ENCODE measurements around the gene ATF3.

ATF3 gene

DNA sequence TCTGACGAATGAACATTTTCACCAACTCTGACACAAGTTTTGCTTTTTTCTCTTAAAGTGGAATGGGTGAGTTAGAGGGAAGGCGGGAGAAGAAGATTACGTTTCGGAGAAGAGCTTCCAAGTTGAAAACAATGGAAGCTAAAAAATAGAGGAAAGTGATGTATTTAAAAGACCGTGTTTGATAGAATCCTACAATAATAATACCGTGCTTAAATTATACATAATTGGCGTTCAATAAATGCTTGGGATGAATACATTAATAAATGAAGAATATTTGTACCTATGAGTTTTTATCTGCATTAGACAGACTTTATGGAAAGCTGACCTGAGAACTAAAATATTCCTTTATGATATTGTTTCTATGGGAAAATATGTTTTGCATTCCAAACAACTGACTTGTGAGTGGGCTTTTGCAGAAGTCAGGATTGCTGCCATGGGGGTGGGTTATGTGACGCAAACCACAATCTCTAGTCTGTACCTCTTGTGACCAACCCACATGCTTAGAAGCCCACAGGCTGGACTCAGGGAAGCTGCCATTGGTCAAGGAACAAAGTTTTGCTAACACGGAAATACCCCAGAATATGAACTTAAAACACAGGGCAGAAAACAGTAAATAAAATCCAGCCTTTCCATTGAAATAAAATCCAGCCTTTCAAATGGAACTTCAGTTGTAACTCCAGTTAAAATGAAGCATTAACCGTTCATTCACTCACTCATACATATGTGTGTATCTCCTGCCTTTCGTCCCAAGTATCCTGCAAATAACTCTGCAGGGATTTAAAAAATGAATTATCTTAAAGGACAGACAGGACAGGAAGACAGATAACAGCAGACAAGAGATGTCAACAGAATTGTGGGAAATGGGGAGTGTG lies 21.3 kb upstream of the ATF3 start:
- Histone ChIP-seq H3K27ac (ENCODE audit: low read depth, low read length) (no peak overlapping the region), H3K4me3 (ENCODE audit: low read depth, low read length) (no peak overlapping the region), H3K27me3 (ENCODE audit: control insufficient read depth, insufficient read depth, low read length) (no peaks in the 10 kb centered on the region), H3K36me3 (ENCODE audit: control insufficient read depth, insufficient read depth, low read length) (no peaks in the 10 kb centered on the region), H3K4me1 (ENCODE audit: control insufficient read depth, insufficient read depth, low read length) (peaks cover 12% of the 10 kb centered on the region), H3K9ac (ENCODE audit: low read length) (no peak overlapping the region), H3K9me3 (ENCODE audit: control insufficient read depth, insufficient read depth, low read depth, low read length) (no peaks in the 10 kb centered on the region)

DNA sequence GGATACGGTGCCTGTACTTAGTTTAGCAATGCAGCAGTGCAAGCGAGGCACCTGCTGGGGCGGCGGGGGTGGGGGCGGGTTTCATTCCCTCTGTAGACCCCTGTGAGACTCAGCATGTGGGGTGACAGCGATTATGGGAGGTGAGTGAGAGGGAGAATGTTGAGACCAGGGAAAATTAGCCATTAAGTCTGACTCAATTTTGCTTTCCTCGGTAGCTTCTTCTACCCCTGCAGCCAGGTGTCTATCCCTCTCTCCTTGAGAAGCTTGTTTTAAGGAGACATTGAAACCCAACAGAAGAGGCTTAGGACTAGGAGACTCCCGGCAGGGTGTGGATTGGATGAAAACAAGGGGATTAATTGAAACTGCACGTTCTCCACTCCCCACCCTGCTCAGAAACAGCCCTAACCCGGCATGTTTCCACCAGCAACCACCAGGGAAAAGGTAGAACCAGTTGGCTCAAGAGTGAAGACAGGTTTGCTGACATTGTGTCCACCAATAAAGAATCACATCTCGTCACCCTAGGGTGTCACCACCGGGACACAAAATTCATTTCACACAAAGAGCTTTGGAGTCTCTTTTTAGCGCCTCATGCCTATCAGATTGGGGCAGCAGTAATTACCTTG lies 20.6 kb upstream of the ATF3 start:
- no peaks in the 10 kb centered on the region for H3K27me3 ChIP-seq (ENCODE audit: control insufficient read depth, insufficient read depth, low read length)
- H3K9me3 ChIP-seq (ENCODE audit: control insufficient read depth, insufficient read depth, low read depth, low read length), result no peaks in the 10 kb centered on the region
- no peak overlapping the region for H3K27ac ChIP-seq (ENCODE audit: low read depth, low read length)
- peaks cover 12% of the 10 kb centered on the region for H3K4me1 ChIP-seq (ENCODE audit: control insufficient read depth, insufficient read depth, low read length)
- H3K9ac ChIP-seq (ENCODE audit: low read length), result no peak overlapping the region
- H3K4me3 ChIP-seq (ENCODE audit: low read depth, low read length), result no peak overlapping the region
- no peaks in the 10 kb centered on the region for H3K36me3 ChIP-seq (ENCODE audit: control insufficient read depth, insufficient read depth, low read length)

DNA sequence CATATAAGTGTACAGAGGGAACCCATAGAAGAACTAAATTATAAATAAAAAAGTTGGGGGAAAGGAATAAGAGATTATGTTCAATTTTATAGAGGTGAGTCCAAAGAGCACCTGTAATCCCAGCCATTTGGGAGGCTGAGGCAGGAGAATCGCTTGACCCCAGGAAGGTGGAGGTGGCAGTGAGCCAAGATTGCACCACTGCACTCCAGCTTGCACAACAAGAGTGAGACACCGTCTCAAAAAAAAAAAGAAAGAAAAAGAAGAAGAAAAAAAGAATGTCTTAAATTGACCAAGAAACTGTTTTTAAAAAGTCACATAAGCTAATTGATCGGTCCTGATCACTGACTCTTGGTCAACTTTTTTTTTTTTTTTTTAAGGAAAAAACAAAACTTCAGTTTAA lies 19.1 kb upstream of the ATF3 start:
- Histone ChIP-seq H3K4me1 (ENCODE audit: control insufficient read depth, insufficient read depth, low read length) (peaks cover 10% of the 10 kb centered on the region), H3K27me3 (ENCODE audit: control insufficient read depth, insufficient read depth, low read length) (no peaks in the 10 kb centered on the region), H3K36me3 (ENCODE audit: control insufficient read depth, insufficient read depth, low read length) (no peaks in the 10 kb centered on the region), H3K4me3 (ENCODE audit: low read depth, low read length) (no peak overlapping the region), H3K9me3 (ENCODE audit: control insufficient read depth, insufficient read depth, low read depth, low read length) (no peaks in the 10 kb centered on the region), H3K27ac (ENCODE audit: low read depth, low read length) (no peak overlapping the region), H3K9ac (ENCODE audit: low read length) (no peak overlapping the region)

DNA sequence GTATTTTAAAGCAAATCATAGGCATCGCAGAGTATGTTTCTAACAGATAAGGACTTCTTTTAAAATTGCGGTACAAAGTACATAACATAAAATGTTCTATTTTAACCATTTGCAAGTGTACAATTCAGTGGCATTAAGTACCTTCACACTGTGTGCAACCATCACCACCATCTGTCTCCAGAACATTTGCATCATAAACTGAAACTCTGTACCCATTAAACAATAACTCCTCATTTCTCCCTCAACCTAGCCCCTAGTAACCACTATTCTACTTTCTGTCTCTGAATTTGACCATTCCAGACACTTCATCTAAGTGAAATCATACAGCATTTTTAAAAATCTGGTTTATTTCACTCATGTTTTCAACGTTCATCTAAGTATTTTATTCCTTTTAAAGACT lies 16.6 kb upstream of the ATF3 start:
- Histone ChIP-seq H3K27ac (ENCODE audit: low read depth, low read length) (no peak overlapping the region), H3K4me1 (ENCODE audit: control insufficient read depth, insufficient read depth, low read length) (peaks cover 28% of the 10 kb centered on the region), H3K9me3 (ENCODE audit: control insufficient read depth, insufficient read depth, low read depth, low read length) (no peaks in the 10 kb centered on the region), H3K4me3 (ENCODE audit: low read depth, low read length) (no peak overlapping the region), H3K36me3 (ENCODE audit: control insufficient read depth, insufficient read depth, low read length) (no peaks in the 10 kb centered on the region), H3K9ac (ENCODE audit: low read length) (no peak overlapping the region), H3K27me3 (ENCODE audit: control insufficient read depth, insufficient read depth, low read length) (no peaks in the 10 kb centered on the region)

DNA sequence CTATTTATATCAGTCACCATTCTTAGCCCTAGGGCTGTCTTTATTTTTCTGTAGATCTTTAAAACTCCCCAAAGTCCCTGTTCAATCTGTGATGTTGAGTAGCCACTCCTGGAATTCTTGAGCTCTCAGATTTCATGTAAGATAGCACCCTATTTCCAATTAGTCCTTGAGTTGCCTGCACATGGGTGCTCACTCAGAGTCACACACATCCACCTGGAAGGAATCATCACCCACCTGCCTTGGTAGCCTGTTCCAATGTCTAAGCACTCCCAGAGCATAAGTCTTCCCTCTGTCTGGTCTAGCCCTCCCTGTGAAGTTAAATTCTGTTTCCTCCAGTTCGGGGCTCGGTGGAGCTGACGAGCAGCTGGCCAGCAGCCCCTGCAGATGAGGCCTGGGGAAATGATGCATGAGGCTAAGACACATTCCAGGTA lies 14.7 kb upstream of the ATF3 start:
- H3K36me3 ChIP-seq (ENCODE audit: control insufficient read depth, insufficient read depth, low read length), result no peaks in the 10 kb centered on the region
- H3K27ac ChIP-seq (ENCODE audit: low read depth, low read length), result no peak overlapping the region
- no peaks in the 10 kb centered on the region for H3K27me3 ChIP-seq (ENCODE audit: control insufficient read depth, insufficient read depth, low read length)
- H3K4me1 ChIP-seq (ENCODE audit: control insufficient read depth, insufficient read depth, low read length), result peaks cover 20% of the 10 kb centered on the region
- no peak overlapping the region for H3K4me3 ChIP-seq (ENCODE audit: low read depth, low read length)
- H3K9ac ChIP-seq (ENCODE audit: low read length), result no peak overlapping the region
- no peaks in the 10 kb centered on the region for H3K9me3 ChIP-seq (ENCODE audit: control insufficient read depth, insufficient read depth, low read depth, low read length)

DNA sequence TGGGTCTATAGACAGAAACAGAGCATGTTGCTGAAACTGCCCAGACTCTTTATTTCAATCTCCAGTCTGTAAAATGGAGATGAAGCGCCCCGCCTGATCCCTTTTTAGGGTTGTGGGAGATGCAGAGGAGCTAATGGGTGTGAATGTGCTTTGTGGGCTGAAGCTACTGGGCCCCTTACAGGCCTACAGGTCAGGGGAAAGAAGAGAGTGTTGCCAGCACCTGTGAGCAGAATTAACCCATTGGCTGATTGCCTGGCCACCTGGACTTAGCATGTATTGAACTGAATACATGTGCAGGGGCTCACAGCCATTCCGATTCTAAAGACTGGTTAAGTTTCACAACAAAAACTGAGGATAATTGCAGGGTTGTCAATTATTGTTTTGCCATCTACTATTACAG lies 13.9 kb upstream of the ATF3 start:
- Histone ChIP-seq H3K9me3 (ENCODE audit: control insufficient read depth, insufficient read depth, low read depth, low read length) (no peaks in the 10 kb centered on the region), H3K27ac (ENCODE audit: low read depth, low read length) (no peak overlapping the region), H3K4me3 (ENCODE audit: low read depth, low read length) (no peak overlapping the region), H3K4me1 (ENCODE audit: control insufficient read depth, insufficient read depth, low read length) (peaks cover 20% of the 10 kb centered on the region), H3K27me3 (ENCODE audit: control insufficient read depth, insufficient read depth, low read length) (no peaks in the 10 kb centered on the region), H3K36me3 (ENCODE audit: control insufficient read depth, insufficient read depth, low read length) (no peaks in the 10 kb centered on the region), H3K9ac (ENCODE audit: low read length) (no peak overlapping the region)

DNA sequence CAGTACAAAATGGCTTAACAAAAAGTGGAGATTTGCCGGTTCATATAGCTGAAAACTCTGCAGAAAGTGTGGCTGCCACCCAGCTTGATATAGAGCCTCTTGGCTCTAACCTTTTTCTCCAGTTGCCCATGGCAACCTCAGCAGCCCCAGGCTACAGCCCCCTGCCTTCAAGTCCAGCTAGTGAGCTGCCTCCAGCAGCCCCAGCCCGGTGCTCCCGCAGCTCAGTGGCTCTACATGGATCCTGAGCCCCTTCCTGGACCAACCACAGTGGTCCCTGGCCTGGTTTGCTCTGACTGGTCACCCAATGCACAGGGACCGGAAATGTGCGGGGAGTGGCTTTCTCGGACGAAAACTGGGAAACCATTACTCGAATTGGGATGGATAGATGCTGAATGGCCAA lies 13.3 kb upstream of the ATF3 start:
- Histone ChIP-seq H3K9me3 (ENCODE audit: control insufficient read depth, insufficient read depth, low read depth, low read length) (no peaks in the 10 kb centered on the region), H3K4me3 (ENCODE audit: low read depth, low read length) (no peak overlapping the region), H3K9ac (ENCODE audit: low read length) (no peak overlapping the region), H3K27ac (ENCODE audit: low read depth, low read length) (no peak overlapping the region), H3K4me1 (ENCODE audit: control insufficient read depth, insufficient read depth, low read length) (peaks cover 20% of the 10 kb centered on the region), H3K36me3 (ENCODE audit: control insufficient read depth, insufficient read depth, low read length) (no peaks in the 10 kb centered on the region), H3K27me3 (ENCODE audit: control insufficient read depth, insufficient read depth, low read length) (no peaks in the 10 kb centered on the region)

DNA sequence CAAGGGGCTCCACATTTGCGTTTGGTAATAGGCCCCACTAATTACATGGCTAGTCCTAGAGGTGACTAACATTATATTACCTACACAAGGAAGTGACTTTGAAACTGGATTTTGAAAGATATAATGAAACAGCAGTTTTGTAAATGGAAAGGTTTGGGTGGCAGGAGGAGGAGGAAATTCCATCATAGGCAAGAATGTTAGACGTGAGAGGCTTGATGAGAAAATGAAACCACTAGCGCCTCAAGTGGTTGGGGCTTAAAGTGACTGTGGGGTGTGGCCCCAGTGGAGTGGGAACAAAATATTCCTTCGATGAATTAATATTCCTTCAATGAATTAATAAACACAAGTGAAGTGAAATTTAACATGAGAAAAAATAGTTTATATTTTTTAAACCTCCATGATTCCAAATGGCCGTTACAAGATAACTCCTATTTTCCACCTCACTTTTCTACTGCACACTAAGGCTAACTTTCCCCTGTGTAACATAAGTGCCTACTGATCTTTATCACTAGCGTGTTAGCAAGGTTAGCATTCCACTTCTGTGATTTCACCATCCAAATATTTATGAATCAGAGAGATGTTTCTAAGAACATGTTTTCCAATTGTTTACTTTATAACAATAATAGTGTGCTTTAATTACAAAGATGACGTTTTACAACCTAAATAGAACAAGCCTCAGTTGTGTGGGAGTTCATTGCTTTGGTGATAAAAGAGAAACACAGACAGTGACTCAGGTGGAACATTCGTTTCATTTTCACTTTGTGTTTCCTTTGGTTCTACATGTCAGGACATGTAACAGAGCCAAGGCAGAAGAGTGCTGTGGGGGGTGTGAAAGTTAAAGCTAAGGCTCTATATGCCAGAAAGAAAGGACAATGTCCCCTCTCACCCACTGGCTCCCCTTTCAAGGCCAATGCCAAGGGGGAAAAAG lies 12.5 kb upstream of the ATF3 start:
- Histone ChIP-seq H3K36me3 (ENCODE audit: control insufficient read depth, insufficient read depth, low read length) (no peaks in the 10 kb centered on the region), H3K4me3 (ENCODE audit: low read depth, low read length) (no peak overlapping the region), H3K27ac (ENCODE audit: low read depth, low read length) (no peak overlapping the region), H3K9me3 (ENCODE audit: control insufficient read depth, insufficient read depth, low read depth, low read length) (no peaks in the 10 kb centered on the region), H3K9ac (ENCODE audit: low read length) (no peak overlapping the region), H3K27me3 (ENCODE audit: control insufficient read depth, insufficient read depth, low read length) (no peaks in the 10 kb centered on the region), H3K4me1 (ENCODE audit: control insufficient read depth, insufficient read depth, low read length) (peaks cover 20% of the 10 kb centered on the region)

DNA sequence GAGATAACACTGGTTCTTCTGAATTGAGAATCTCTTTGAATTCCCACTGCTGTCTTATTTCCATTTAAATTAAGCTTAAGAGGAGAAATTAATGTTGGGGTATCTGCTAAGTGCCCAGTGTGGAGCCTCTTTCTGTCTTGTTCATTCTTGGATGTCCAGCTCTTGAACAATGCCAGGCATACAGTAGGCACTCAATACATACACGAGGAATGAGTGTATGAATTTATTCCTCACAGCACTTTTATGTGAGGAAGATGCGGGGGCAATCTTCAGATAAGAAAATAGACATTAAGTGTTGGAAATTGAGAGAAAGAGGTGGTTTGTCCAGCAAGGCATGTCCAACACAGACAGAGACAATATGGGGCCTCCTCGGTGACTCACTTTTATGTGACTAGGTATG lies 11.8 kb upstream of the ATF3 start:
- peaks cover 20% of the 10 kb centered on the region for H3K4me1 ChIP-seq (ENCODE audit: control insufficient read depth, insufficient read depth, low read length)
- no peaks in the 10 kb centered on the region for H3K9me3 ChIP-seq (ENCODE audit: control insufficient read depth, insufficient read depth, low read depth, low read length)
- no peak overlapping the region for H3K27ac ChIP-seq (ENCODE audit: low read depth, low read length)
- 0 out of 2 replicates have a peak, but pooled peaks cover 6% of the 10 kb centered on the region for H3K27me3 ChIP-seq (ENCODE audit: control insufficient read depth, insufficient read depth, low read length)
- no peak overlapping the region for H3K9ac ChIP-seq (ENCODE audit: low read length)
- H3K4me3 ChIP-seq (ENCODE audit: low read depth, low read length), result no peak overlapping the region
- H3K36me3 ChIP-seq (ENCODE audit: control insufficient read depth, insufficient read depth, low read length), result no peaks in the 10 kb centered on the region

DNA sequence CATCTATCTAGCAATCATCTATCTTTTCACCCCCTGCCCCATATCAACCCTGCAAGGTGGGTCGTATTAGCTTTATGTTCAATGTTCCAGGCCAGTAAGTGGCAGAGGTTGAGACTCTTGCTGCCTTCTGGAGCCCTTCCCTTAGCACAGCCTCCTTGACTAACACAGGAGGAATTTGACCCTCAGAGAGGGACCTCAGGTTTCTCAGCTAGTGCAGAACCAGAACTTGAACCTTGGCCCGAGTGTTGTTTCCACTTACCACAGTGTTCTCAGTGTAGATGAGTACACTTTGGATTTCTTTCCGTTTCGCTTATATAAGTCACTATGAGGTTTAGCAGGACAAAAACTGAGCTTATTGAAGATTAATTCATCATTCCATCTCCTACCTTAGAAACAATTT lies 11.1 kb upstream of the ATF3 start:
- Histone ChIP-seq H3K36me3 (ENCODE audit: control insufficient read depth, insufficient read depth, low read length) (no peaks in the 10 kb centered on the region), H3K27me3 (ENCODE audit: control insufficient read depth, insufficient read depth, low read length) (peaks cover 13% of the 10 kb centered on the region), H3K9me3 (ENCODE audit: control insufficient read depth, insufficient read depth, low read depth, low read length) (no peaks in the 10 kb centered on the region), H3K9ac (ENCODE audit: low read length) (no peak overlapping the region), H3K27ac (ENCODE audit: low read depth, low read length) (no peak overlapping the region), H3K4me1 (ENCODE audit: control insufficient read depth, insufficient read depth, low read length) (peaks cover 20% of the 10 kb centered on the region), H3K4me3 (ENCODE audit: low read depth, low read length) (no peak overlapping the region)

Measured in HUES6 (cell line).